ENCODE measurements around the gene CCDC92B. TPM values are rescaled to one million over a fixed set of nuclear protein-coding genes. Genes with fewer than 3 reads are reported as not detected.

CCDC92B gene
- polyA plus RNA-seq, 4 donors, result 0.11 to 0.65 (median 0.22) TPM

DNA sequence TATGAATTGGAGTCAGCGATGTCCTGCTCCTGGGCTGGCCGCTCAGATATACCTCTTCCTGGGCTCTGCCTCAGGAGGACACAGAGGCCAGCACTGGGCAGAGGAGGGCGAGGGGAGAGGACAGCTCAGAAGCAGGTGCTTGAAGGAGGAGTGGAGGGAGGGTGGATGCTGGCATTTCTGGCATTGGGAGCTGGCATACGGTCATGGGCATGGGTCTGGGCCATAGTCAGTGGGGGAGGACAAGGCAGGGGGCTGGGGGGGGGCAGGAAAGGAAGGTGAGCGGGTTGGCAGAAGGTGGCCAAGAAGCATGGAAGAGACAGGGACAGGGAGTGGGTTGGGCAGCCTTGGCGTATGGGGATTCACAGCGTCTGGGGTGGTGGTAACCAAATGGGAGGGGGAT lies 30.1 kb upstream of the CCDC92B start:
- DNase-seq (ENCODE audit: low read depth in 4 of 4, low spot score in 2 of 4), result no peak

DNA sequence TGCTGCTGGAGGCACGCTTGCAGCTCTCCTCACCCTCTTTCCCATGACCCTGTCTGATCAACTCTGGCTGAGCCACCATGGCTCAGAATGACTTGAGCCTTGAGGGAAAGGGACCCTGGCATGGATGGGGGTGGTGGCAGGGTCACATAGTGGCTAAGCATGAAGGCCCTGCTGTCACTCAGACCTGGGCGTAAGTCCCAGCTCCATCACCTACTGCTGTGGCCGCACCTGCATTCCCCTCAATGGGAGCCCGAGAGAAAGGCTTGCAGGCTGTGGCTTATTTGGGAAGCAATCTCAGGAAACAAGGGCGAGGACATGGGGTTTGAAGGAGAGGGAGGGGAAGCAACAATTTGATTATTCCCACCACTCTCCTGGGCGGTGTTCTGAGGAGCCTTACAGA lies 29.0 kb upstream of the CCDC92B start:
- DNase-seq (ENCODE audit: low read depth in 4 of 4, low spot score in 2 of 4), result no peak

DNA sequence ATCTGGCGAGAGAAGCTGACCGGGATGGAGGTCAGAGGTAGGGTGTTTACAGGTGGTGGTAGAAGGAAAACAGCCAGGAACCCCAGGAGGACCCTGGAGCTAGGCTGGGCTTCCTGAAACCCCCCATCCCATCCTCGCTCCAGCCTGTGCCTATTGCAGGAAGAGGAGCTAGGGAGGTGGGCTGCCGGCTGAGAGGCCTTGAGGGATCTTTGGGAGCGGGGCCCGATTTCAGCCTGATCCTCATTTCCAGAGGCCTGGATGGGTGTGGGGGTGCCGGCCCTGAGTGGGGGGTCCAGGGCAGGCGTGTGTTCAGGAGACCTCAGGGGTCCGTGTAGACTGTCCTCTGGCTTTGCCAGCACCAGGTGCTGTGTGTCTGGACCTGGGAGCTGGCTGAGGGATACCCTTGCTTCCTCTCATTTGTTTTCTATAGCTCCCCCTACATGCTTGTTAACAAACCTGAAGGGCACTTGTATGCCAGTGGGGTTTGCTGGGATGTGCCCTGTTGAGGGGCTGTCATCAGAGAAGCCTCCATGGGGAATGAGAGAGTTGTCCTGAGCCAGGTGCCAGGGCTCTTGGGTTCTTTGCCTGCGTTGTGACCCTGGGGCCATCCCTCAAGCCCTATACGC lies 27.9 kb upstream of the CCDC92B start:
- DNase-seq (ENCODE audit: low read depth in 4 of 4, low spot score in 2 of 4), result no peak

GRCh38 chr17:2776589-2777241 lies 27.3 kb upstream of the CCDC92B start:
- peak in 1 of 4 donors; percentile 19 for DNase-seq (ENCODE audit: low read depth in 4 of 4, low spot score in 2 of 4)

DNA sequence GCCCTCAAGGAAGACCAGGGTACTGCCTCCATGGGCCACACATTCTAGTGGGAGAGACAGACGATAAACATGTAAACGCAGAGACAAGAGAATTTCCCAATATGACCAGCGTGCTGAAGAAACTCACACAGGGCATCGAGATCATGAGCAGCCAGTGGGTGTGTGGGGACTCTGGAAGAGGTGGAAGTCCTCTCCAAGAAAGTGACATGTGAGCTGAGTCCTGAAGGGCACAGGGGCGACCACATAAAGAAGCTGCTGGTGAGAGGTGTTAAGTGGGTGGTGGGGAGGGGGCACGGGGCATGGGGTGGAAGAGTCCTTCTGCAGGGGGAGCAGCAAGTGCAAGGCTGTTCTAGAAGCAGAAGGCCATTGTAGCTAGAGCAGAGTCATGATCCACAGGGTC lies 25.8 kb upstream of the CCDC92B start:
- no peak for DNase-seq (ENCODE audit: low read depth in 4 of 4, low spot score in 2 of 4)

DNA sequence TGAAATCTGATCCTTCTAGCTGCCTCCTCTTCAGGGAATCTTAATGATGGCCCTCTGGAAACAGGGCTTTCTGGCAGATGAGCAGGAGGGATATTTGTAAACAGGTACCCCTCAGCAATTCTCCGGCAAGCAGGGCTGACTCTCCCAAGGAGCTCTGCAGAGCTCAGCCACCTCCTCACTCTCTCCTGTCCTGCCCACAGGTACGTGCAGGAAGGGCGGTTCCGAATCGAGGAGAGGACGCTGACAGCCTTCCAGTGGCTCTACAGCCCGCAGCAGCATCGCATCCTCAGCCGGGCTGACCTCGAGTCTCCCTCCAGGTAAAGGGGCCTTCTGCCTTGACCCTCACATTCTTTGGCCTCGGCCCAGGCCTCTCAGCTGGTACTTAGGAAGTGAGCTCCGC lies 20.7 kb upstream of the CCDC92B start:
- no peak for DNase-seq (ENCODE audit: low read depth in 4 of 4, low spot score in 2 of 4)

GRCh38 chr17:2758870-2759269 lies 9.4 kb upstream of the CCDC92B start:
- DNase-seq (ENCODE audit: low read depth in 4 of 4, low spot score in 2 of 4), result no peak

GRCh38 chr17:2755891-2756724 lies 6.7 kb upstream of the CCDC92B start:
- DNase-seq (ENCODE audit: low read depth in 4 of 4, low spot score in 2 of 4), result no peak

DNA sequence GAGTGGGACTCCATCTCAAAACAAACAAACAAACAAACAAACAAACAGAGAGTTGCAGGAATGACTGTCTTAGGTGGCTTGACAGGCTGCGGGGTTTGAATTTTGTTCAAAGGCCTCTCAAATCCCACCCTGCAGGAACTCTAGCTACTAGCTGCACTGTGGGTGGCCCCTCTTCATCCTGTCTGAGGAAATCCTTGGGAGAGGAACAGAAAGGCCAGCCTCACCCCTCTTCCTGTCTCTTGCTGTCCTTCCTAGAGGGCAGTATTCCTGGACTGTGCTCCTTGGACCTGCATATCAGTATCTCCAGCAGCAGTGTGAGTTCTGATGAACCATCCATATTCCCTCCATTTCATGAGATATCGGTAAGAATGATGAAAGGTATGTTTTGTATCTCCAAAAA lies 2.0 kb upstream of the CCDC92B start:
- no peak for DNase-seq (ENCODE audit: low read depth in 4 of 4, low spot score in 2 of 4)

DNA sequence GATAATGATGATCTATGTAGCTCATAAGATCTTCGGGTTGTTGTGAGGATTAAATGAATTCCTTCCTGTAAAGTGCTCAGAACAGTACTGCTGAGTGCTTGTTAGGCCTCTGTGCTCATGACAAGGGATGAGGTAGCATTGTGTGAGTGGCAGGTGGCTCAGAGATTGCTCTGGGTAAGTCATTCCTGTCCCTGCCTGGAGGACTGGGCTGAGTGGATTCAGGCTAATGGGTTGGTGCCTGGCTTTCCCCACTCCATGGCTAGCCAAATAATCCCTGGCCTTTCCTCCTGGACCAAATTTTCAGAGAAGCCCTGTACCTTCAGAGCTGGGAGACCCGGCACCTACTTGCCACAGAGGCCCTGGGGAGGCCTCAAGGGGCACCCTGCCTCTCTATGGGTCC lies 1.3 kb upstream of the CCDC92B start:
- no peak for DNase-seq (ENCODE audit: low read depth in 4 of 4, low spot score in 2 of 4)

- peak; percentile 27 to 62 (median 50) for DNase-seq (ENCODE audit: low read depth in 4 of 4, low spot score in 2 of 4)
Observed at GRCh38 chr17:2749784-2750181, 331 bp upstream of the CCDC92B start.

DNA sequence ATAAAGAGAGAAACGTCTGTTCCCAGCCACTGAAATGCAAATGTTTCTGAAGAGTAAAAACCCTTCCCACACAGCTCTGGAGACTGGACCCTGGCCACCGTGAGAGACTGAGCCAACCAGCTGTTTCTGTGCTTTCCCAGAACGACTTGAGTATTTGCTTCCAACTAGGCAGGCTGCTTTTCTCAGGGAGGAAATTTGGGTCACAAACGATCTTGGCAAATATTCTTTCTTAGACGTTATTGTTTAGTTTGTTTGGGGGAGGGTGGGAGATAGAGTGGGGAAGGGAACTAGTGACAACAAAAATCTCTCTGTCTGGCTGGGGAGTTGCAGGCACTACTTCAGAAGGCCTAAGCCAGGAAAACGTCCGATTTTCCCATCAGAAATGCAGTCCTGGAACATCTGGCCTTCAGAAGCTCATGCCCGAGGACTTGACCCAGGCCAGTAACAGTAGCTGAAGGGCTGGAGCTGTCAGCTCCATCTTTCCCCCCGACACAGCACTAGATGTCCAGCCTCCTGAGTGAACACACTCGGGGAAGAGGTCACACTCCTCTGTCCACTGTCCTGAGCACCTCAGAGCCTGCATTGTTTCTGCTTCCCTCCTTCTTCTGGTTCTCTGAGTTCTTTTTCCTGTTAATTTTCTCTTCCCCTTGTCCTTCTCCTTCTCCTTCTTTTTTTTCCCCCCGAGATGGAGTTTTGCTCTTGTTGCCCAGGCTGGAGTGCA lies 4.0 kb downstream of the CCDC92B start:
- DNase-seq (ENCODE audit: low read depth in 4 of 4, low spot score in 2 of 4), result no peak

DNA sequence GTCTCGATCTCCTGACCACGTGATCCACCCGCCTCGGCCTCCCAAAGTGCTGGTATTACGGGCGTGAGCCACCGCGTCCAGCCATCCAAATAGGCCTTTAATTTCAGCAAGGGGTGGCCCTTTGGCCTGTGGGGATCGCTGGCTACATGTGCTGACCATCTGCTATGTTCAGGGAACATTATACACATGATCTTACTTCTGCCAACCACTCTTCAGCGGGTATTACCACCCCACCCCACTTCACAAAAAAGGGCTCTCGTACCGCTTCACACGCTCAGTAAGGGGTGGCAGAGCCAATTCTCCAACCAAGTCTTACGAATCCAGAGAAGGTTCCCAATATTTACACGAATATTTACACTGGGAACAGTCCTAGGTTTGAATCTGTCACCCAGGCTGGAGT lies 11.8 kb downstream of the CCDC92B start:
- DNase-seq (ENCODE audit: low read depth in 4 of 4, low spot score in 2 of 4), result no peak

GRCh38 chr17:2736956-2737355 lies 12.5 kb downstream of the CCDC92B start:
- DNase-seq (ENCODE audit: low read depth in 4 of 4, low spot score in 2 of 4), result no peak

- DNase-seq (ENCODE audit: low read depth in 4 of 4, low spot score in 2 of 4), result no peak
Observed at GRCh38 chr17:2735896-2736295, 13.6 kb downstream of the CCDC92B start.

DNA sequence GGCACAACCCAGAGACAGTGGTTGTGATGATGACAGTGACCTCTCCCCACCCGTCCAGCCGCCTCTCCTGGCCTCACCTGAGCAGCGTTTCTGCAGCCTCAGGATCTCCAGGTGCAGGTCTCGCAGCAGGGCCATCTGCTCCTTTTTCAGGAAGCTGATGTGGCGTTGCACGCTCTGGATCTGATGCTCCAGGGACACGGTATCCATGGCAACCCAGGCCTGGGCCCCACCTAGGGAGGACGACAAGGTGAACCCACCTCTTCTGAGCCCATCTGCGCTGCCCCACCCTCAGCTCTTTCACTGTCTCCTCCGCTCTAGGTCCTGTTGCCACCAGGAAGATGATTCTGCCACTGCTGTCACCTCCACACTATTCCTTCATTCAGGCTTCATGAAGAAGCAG lies 14.5 kb downstream of the CCDC92B start:
- no peak for DNase-seq (ENCODE audit: low read depth in 4 of 4, low spot score in 2 of 4)

DNA sequence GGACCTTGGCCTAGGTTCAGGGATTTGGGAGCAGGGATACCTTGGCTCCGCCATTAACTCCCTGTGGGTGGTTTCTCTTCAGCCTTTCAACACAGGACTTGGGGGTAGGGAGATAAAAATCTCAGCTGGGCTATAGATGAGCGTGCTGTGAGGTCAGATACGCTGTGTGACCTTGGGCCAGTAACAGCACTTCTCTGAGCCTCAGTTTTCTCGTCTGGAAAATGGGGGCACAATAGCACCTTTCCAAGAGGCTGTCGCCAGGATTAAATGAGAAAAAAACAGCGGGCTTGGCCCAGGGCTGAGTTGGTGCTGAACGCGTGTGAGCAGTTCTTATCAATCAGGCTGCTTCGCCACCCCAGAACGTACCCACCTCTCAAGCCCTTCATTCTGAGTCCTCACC lies 17.6 kb downstream of the CCDC92B start:
- DNase-seq (ENCODE audit: low read depth in 4 of 4, low spot score in 2 of 4), result no peak

GRCh38 chr17:2730764-2731353 lies 18.6 kb downstream of the CCDC92B start:
- no peak for DNase-seq (ENCODE audit: low read depth in 4 of 4, low spot score in 2 of 4)

DNA sequence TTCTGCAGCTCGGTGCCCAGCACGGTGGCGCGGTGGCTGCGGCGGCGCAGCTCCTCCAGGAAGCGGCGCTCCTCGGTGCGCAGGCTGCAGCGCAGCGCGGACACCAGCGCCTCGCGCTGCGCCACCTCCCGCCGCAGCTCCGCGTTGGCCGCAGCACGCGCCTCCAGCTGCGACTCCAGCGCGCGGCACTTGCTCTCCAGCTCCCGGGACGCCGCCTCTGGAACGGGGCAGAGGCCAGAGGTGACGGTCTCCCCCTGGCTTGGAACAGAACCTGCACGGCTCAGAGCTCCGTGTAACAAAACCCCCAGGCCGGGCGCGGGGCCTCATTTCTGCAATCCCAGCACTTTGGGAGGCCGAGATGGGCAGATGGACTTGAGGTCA lies 24.7 kb downstream of the CCDC92B start:
- no peak for DNase-seq (ENCODE audit: low read depth in 4 of 4, low spot score in 2 of 4)

DNA sequence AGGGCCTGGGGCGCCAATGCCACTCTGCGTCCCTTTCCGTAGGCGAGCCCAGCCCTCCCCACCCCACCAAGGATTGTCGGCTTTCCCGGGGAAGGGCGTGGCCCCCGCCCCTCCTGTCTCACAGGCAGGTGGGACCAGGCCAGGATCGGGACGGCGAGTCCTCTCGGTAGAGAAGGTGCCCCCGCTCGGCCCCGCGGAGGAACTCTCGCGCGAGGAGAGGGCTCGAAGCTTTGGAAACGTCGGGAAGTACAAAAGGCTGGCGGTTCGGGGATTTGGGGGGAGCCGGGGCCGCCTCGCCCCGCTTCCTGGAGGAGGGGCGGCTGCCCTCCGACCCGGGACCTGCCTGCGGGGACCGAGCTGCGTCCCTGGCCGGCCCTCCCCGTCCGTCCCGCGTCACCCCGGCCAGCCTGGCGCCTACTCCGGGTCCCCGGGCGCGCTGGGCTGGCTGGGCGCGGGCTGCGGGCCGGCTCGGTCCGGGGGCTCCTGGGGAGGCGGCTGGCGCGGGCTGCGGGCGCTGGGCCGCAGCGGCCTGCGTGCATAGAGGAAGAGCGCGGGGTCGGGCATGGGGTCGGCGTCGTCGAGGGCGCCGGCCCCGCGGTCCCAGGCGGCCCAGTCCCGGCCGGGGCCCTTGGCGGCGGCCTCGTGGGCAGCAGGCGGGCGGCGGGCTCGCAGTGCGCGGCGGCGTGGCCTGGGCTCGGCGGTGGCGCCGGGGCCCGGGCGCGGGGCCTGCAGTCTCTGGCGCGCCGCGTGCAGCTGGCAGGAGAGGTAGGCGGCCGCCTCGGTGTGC lies 25.3 kb downstream of the CCDC92B start:
- DNase-seq (ENCODE audit: low read depth in 4 of 4, low spot score in 2 of 4), result no peak
